Measurements from ENCODE around the gene STAT3. TPM values are rescaled to one million over a fixed set of nuclear protein-coding genes. Genes with fewer than 3 reads are reported as not detected.

Gene STAT3
- total RNA-seq, 2 experiments from 2014 or later = 14.8 to 28.7 TPM

DNA sequence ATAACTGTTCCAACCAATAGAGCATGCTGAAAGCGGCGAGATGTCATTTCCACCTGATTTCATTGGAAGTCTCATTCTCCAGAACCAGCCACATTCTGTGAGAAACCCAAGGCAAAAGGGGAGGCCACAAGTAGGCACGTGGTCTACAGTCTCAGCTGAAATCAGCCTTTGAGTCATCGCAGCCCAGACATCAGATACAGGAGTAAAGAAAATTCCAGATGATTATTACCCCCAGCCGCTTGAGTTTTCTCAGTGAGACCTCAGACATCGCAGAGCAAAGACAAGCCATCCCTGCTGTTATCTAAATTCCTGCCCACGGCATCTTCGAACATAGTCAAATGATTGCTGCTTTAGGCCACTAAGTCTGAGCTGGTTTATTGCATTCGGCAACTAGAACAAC, 23.1 kb downstream of the STAT3 start:
- no peaks in the 10 kb centered on the region for H3K79me2 ChIP-seq (ENCODE audit: insufficient read depth, low read depth, low read length)
- TF ChIP-seq EZH2phosphoT487 (IDR thresholded peaks at IDR 0.05; ENCODE audit: borderline replicate concordance, low read depth, low read length) = no peak
- TF ChIP-seq, protein P1, sequence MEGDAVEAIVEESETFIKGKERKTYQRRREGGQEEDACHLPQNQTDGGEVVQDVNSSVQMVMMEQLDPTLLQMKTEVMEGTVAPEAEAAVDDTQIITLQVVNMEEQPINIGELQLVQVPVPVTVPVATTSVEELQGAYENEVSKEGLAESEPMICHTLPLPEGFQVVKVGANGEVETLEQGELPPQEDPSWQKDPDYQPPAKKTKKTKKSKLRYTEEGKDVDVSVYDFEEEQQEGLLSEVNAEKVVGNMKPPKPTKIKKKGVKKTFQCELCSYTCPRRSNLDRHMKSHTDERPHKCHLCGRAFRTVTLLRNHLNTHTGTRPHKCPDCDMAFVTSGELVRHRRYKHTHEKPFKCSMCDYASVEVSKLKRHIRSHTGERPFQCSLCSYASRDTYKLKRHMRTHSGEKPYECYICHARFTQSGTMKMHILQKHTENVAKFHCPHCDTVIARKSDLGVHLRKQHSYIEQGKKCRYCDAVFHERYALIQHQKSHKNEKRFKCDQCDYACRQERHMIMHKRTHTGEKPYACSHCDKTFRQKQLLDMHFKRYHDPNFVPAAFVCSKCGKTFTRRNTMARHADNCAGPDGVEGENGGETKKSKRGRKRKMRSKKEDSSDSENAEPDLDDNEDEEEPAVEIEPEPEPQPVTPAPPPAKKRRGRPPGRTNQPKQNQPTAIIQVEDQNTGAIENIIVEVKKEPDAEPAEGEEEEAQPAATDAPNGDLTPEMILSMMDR (conservative IDR thresholded peaks at IDR 0.05; ENCODE audit: low read length) = no peak
- H3K9me2 ChIP-seq (ENCODE audit: insufficient read depth, low read length) = no peaks in the 10 kb centered on the region
- ChIA-PET POLR2A (interaction anchor here (0.6 kb wide), 1 partner anchor 194 kb away, joined by 6 read pairs; no protein-coding TSS in a partner anchor), CTCF (ENCODE audit: unreplicated experiment) (no interaction called here)
- no peak overlapping the region for H3K27ac ChIP-seq (ENCODE audit: low read depth, low read length, poor library complexity, severe bottlenecking)
- H2AFZ ChIP-seq (ENCODE audit: low read length) = no peak overlapping the region
- no peak for DNase-seq (ENCODE audit: low spot score)
- H3K36me3 ChIP-seq (ENCODE audit: insufficient read depth, low read length) = no peaks in the 10 kb centered on the region
- H3K4me1 ChIP-seq (ENCODE audit: insufficient read depth, low read length, poor library complexity, severe bottlenecking) = no peaks in the 10 kb centered on the region
- H3K9me3 ChIP-seq (ENCODE audit: low read length) = no peaks in the 10 kb centered on the region
- intact Hi-C loops (cut with micrococcal nuclease; ENCODE audit: unreplicated experiment) = no loop called here
- no peaks in the 10 kb centered on the region for H4K20me1 ChIP-seq (ENCODE audit: insufficient read depth, low read length)
- H3K4me3 ChIP-seq (ENCODE audit: low read depth, low read length, poor library complexity, severe bottlenecking) = no peak overlapping the region
- no peak overlapping the region for H3K4me2 ChIP-seq (ENCODE audit: low read length)
- BruUV-seq (replicated peaks) = no TSS peak

DNA sequence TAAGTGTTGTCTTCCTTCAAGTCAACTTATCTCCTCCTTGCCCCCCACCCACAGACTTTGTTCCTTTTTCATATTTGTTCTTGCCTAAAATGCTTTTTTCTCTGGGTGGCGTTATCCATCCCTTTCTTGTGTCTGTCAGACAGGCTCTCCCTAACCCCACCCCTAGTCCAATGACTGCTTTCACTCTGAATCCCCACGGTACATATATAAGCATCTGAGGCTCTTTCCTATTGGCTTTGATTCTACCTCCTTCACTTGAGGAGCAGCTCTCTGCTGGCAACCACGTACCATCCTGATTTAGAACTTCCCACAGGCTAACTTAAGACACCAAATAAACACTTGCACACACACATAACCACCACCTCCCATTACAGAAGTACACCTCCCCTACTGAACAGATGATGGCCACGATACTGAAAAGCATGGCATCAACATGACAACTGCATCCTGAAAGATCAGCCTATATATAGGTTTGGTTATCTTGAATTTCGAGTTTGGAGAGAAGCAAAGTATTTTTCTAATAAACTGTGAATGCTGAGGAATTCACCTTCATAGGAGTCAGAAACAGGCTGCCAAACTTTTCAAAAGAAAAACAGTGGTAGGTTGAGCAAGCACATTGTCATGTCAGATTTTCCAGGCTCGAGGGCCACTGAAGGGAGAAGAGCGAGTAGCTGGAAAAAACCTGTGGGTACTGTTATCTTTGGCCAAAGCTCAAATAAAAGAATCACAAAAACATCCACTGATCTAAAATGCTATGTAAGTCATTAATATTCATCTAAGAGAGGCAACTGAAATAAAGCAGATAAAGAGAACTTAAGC, 24.3 kb downstream of the STAT3 start:
- H3K4me3 ChIP-seq (ENCODE audit: low read depth, low read length, poor library complexity, severe bottlenecking) = no peak overlapping the region
- no peaks in the 10 kb centered on the region for H3K79me2 ChIP-seq (ENCODE audit: insufficient read depth, low read depth, low read length)
- ChIA-PET CTCF (ENCODE audit: unreplicated experiment) (no interaction called here), POLR2A (no interaction called here)
- no peak overlapping the region for H2AFZ ChIP-seq (ENCODE audit: low read length)
- H4K20me1 ChIP-seq (ENCODE audit: insufficient read depth, low read length) = no peaks in the 10 kb centered on the region
- DNase-seq (ENCODE audit: low spot score) = no peak
- H3K36me3 ChIP-seq (ENCODE audit: insufficient read depth, low read length) = no peaks in the 10 kb centered on the region
- H3K9me3 ChIP-seq (ENCODE audit: low read length) = no peaks in the 10 kb centered on the region
- intact Hi-C loops (cut with micrococcal nuclease; ENCODE audit: unreplicated experiment) = no loop called here
- no peak overlapping the region for H3K27ac ChIP-seq (ENCODE audit: low read depth, low read length, poor library complexity, severe bottlenecking)
- no peaks in the 10 kb centered on the region for H3K4me1 ChIP-seq (ENCODE audit: insufficient read depth, low read length, poor library complexity, severe bottlenecking)
- H3K9me2 ChIP-seq (ENCODE audit: insufficient read depth, low read length) = no peaks in the 10 kb centered on the region
- no peak overlapping the region for H3K4me2 ChIP-seq (ENCODE audit: low read length)
- TF ChIP-seq EZH2phosphoT487 (IDR thresholded peaks at IDR 0.05; ENCODE audit: borderline replicate concordance, low read depth, low read length) = no peak
- TF ChIP-seq, protein P1 (conservative IDR thresholded peaks at IDR 0.05; ENCODE audit: low read length) = no peak
- BruUV-seq (replicated peaks) = no TSS peak

DNA sequence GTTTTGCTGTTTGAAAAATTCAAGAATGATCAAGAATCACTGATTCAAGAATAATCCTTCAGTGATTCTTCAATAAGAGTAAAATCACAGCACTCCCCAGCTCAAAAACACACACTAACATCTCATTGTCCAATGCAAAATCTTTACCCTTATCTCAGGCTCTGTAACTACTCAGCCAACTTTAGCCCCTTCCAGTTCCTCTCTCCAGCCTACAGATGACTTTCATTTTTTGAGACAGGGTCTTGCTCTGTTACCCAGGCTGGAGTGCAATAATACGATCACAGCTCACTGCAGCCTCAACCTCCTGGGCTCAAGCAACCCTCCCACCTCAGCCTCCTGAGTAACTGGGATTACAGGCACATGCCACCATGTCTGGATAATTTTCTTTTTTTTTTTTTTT, 25.0 kb downstream of the STAT3 start:
- CTCF ChIA-PET (ENCODE audit: unreplicated experiment) = no interaction called here

More for the DNA sequence above, 25.0 kb downstream of the STAT3 start:
- Histone ChIP-seq H3K4me1 (ENCODE audit: insufficient read depth, low read length, poor library complexity, severe bottlenecking) (no peaks in the 10 kb centered on the region), H3K9me2 (ENCODE audit: insufficient read depth, low read length) (no peaks in the 10 kb centered on the region), H4K20me1 (ENCODE audit: insufficient read depth, low read length) (no peaks in the 10 kb centered on the region), H2AFZ (ENCODE audit: low read length) (no peak overlapping the region), H3K4me3 (ENCODE audit: low read depth, low read length, poor library complexity, severe bottlenecking) (no peak overlapping the region), H3K4me2 (ENCODE audit: low read length) (no peak overlapping the region), H3K36me3 (ENCODE audit: insufficient read depth, low read length) (no peaks in the 10 kb centered on the region), H3K9me3 (ENCODE audit: low read length) (no peaks in the 10 kb centered on the region), H3K79me2 (ENCODE audit: insufficient read depth, low read depth, low read length) (no peaks in the 10 kb centered on the region), H3K27ac (ENCODE audit: low read depth, low read length, poor library complexity, severe bottlenecking) (no peak overlapping the region)
- no TSS peak for BruUV-seq (replicated peaks)
- POLR2A ChIA-PET = no interaction called here
- intact Hi-C loops (cut with micrococcal nuclease; ENCODE audit: unreplicated experiment) = no loop called here
- TF ChIP-seq, protein P1 (conservative IDR thresholded peaks at IDR 0.05; ENCODE audit: low read length) = no peak
- no peak for TF ChIP-seq EZH2phosphoT487 (IDR thresholded peaks at IDR 0.05; ENCODE audit: borderline replicate concordance, low read depth, low read length)
- no peak for DNase-seq (ENCODE audit: low spot score)
